Astrocyte (in vitro differentiated cells and primary cell): ENCODE data around the gene JMJD6.

Experiments
- EZH2 ChIP-seq: IDR thresholded peaks from 2 replicates; pipeline ENCODE4 v1.6.1; 2012; ENCODE audit warnings: mild to moderate bottlenecking, low read length, inconsistent platforms; ENCODE audit not compliant: insufficient read depth
- TF ChIP-seq, protein P1 (sequence below): IDR thresholded peaks from 2 replicates; pipeline ENCODE4 v1.5.1; 2011; ENCODE audit warnings: low read depth, mild to moderate bottlenecking, inconsistent platforms, low read length, moderate library complexity; ENCODE audit not compliant: insufficient read depth

DNA sequence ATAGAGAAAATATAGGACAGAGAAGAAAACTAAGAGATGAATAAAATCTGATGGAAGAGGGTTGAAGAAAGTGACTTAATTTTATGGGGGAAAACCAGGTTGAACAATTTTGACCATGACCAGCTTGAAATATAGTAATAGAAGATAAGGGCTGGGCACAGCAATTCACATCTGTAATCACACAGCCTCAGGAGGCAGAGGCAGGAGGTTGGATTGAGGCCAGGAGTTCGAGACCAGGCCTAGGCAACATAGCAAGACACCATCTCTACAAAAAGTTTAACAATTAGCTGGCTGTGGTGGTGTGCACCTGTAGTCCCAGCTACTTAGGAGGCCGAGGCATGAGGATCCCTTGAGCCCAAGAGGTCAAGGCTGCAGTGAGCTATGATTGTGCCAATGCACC lies 24.3 kb downstream of the JMJD6 start:
- TF ChIP-seq, protein P1, sequence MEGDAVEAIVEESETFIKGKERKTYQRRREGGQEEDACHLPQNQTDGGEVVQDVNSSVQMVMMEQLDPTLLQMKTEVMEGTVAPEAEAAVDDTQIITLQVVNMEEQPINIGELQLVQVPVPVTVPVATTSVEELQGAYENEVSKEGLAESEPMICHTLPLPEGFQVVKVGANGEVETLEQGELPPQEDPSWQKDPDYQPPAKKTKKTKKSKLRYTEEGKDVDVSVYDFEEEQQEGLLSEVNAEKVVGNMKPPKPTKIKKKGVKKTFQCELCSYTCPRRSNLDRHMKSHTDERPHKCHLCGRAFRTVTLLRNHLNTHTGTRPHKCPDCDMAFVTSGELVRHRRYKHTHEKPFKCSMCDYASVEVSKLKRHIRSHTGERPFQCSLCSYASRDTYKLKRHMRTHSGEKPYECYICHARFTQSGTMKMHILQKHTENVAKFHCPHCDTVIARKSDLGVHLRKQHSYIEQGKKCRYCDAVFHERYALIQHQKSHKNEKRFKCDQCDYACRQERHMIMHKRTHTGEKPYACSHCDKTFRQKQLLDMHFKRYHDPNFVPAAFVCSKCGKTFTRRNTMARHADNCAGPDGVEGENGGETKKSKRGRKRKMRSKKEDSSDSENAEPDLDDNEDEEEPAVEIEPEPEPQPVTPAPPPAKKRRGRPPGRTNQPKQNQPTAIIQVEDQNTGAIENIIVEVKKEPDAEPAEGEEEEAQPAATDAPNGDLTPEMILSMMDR = no peak
- TF ChIP-seq EZH2 = no peak
